AG04449 (cell line): ENCODE measurements around the gene MSI1.

Experiments
- CTCF ChIA-PET: fragments of 350-600 bp; formaldehyde crosslinking; extraction: SDS; loops from one replicate; lab custom pipeline; 2021; ENCODE audit warnings: antibody characterized with exemption; lab: Yijun Ruan, JAX
- POLR2A ChIA-PET: fragments of 400-600, 350-600 bp; formaldehyde crosslinking; extraction: SDS; loops from one replicate; lab custom pipeline; 2020; ENCODE audit warnings: antibody characterized with exemption, inconsistent platforms; lab: Yijun Ruan, JAX
- DNase-seq: peaks from one replicate; pipeline ENCODE4 v3.0.0-alpha.2; 2010; ENCODE audit warnings: low read depth, low spot score
- H3K4me3 ChIP-seq: 2 replicates; pipeline ENCODE4 v1.5.1; 2011; ENCODE audit warnings: low read depth, mild to moderate bottlenecking, control low read depth, low read length
- TF ChIP-seq, protein P1 (sequence below): IDR thresholded peaks from one replicate; pipeline ENCODE4 v1.5.1; 2011; ENCODE audit warnings: mild to moderate bottlenecking, moderate library complexity, low read length, control low read depth, inconsistent platforms; ENCODE audit not compliant: insufficient read depth; ENCODE audit errors: missing control alignments

The MSI1 gene

DNA sequence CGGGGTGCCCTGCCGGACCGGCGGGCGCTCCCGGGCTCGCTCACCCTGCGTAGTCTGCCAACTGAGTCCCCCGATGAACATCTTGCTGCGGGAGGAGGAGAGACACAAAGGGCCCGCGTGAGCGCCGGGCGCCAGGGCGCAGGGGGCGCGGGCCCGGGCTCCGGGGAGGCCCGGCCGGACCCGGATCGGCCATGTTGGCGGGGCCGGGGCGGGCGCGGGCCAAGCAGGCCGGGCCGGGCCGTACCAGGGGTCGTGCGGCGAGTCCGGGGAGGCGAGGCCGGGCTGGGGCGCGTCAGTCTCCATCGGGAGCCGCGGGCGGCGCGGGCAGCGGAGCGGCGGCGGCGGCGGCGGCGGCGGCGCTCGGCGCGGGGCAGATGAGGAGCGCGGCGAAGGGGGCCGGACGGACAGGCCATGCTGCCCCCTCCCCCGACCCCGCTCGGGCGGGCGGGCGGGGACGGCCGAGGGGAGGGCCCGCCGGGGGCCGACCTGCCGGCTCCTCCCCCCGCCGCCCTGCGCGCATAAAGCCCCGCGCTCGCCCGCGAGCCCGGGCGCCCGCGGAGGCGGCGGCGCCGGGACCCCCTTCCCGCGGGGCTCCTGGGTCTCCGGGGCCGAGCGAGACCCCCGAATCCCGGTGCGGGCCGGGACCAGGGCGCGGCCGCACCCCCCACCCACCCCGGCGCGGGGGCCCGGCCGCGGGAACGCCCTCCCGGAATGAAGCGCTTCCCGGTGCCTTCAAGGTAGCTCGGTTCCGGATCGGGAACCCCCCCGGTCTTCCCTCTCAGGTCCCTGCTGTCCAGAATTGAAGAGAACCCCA lies at the start of gene MSI1:
Gene MSI1, minus strand, starts transcription at position 376 of the 814 bp plus-strand sequence. Its CDS starts 73 bp downstream, at position 303.
- no peak for DNase-seq
- TF ChIP-seq, protein P1, sequence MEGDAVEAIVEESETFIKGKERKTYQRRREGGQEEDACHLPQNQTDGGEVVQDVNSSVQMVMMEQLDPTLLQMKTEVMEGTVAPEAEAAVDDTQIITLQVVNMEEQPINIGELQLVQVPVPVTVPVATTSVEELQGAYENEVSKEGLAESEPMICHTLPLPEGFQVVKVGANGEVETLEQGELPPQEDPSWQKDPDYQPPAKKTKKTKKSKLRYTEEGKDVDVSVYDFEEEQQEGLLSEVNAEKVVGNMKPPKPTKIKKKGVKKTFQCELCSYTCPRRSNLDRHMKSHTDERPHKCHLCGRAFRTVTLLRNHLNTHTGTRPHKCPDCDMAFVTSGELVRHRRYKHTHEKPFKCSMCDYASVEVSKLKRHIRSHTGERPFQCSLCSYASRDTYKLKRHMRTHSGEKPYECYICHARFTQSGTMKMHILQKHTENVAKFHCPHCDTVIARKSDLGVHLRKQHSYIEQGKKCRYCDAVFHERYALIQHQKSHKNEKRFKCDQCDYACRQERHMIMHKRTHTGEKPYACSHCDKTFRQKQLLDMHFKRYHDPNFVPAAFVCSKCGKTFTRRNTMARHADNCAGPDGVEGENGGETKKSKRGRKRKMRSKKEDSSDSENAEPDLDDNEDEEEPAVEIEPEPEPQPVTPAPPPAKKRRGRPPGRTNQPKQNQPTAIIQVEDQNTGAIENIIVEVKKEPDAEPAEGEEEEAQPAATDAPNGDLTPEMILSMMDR: no peak
- ChIA-PET CTCF (interaction anchor here (1.0 to 5.2 kb wide), 3 partner anchors 10 to 62 kb away, joined by 4 to 30 read pairs (median 4); no protein-coding TSS in a partner anchor), POLR2A (no interaction called here)
- no peak within 1 kb of the TSS; the same call in none of the 2 replicates for H3K4me3 ChIP-seq

DNA sequence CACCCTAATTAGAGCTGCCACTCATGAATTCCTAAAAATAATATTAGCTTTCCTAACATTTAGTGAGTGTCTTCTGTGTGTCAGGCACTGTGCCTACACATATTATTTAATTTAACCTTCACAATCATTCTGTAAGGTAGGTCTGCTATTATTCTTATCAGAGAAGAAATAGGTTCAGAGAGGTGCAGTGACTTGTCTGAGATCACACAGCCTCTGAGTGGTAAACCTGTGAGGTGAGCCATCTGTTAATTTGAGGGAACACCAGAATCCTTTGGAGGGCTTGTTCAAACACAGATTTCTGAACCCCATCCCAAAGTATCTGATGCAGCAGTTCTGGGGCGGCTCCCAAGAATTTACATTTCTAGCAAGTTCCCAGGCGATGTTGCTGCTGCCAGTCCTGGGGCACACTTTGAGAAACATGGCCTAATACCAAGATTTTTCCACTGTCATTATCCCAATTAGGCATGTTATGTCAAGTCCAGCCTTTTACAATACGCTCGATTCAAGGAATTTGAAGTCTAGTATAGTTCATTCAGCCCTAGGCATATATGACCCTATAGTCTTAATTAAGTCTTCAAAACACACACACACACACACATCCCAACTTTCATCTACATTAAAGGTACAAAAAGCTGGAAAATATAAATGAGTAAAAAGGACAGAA lies 49.1 kb upstream of the MSI1 start:
- no peak for DNase-seq
- H3K4me3 ChIP-seq: no peak overlapping the region
- CTCF ChIA-PET: interaction anchor here (1.0 to 4.3 kb wide), 3 partner anchors 12 to 66 kb away, joined by 3 to 31 read pairs (median 4); no protein-coding TSS in a partner anchor
- TF ChIP-seq, protein P1: no peak
- POLR2A ChIA-PET: no interaction called here

DNA sequence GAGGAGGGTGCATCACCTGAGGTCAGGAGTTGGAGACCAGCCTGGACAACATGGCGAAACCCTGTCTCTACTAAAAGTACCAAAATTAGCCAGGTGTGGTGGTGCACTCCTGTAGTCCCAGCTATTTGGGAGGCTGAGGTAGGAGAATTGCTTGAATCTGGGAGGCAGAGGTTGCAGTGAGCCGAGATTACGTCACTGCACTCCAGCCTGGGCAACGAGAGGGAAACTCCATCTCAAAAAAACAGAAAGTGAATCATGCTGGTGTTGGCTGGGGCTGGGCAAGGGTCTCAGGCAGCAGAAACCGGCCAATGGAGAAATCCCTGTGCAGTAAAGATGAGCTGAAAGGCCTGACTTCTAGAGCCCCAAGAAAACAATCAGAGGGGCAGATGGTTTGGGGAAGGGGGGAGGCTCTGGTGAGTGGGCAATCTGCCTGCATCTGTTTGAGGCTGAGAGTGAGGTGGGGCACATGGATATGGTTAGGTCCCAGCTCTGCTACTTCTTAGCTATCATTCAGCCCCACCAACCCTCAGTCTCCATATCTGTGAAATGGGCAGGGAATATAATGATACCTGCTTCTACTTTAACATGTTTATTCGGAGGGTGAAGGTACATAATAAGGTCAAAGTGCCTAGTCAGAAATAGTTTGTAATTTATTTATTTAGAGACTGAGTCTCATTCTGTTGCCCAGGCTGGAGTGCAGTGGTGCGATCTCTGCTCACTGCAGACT lies 47.7 kb upstream of the MSI1 start:
- CTCF ChIA-PET: interaction anchor here (4.3 kb wide), 1 partner anchor 13 kb away, joined by 31 read pairs; no protein-coding TSS in a partner anchor
- no peak overlapping the region for H3K4me3 ChIP-seq
- POLR2A ChIA-PET: no interaction called here
- TF ChIP-seq, protein P1: no peak
- no peak for DNase-seq

DNA sequence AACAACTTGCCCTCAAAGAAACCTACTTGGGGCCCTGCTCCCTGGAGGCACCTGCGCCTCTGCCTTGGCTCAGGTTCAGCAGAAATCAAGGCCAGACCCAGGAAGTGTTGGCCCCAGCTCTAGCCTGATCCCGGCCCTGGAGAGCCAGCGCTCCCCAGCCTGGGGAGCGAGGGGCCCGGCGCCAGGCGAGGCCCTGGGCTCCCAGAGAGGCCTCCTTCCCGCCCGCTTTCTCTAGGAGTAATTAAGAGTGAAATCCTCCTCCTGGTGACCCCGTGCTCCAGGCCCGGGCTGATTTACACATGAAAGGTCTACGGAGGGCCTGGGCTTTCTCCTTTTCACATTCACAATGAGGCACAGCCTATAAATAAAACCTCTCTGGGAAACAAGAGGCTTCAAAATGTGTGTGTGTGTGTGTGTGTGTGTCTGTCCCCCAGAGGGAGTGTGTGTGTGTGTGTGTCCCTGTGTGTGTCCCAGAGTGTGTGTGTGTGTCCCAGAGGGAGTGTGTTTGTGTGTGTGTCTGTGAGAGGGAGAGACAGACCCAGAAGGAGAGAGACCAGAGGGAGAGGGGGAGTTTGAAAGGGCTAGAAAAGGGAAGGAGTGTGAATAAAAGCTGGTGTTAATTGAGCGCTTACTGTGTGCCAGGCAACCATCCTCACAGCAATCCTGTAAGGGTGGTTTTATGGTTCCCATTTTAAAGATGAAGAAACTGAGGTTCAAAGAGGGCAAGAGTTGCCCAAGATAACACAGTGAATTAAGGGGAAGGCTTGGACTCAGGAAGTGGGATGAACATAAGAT lies 45.1 kb upstream of the MSI1 start:
- ChIA-PET POLR2A (no interaction called here), CTCF (no interaction called here)
- no peak for DNase-seq
- TF ChIP-seq, protein P1: no peak
- no peak overlapping the region for H3K4me3 ChIP-seq

DNA sequence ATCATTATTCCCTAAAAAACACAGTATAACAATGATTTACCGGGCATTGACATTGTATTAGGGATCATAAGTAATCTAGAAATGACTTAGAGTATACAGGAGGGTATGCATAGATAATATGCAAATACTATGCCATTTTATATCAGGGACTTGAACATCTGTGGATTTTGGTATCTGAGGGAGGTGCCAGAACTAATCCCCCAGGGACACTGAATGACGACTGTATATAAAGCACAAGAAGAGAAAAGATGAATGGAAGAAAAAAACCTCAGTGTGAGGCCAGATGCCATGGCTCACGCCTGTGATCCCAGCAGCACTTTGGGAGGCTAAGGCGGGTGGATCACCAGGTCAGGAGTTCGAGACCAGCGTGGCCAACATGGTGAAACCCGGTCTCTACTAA lies 43.5 kb upstream of the MSI1 start:
- TF ChIP-seq, protein P1: no peak
- ChIA-PET CTCF (no interaction called here), POLR2A (no interaction called here)
- no peak overlapping the region for H3K4me3 ChIP-seq
- no peak for DNase-seq
